GM23338 (cell line): ENCODE results near the gene CACNB2.

Source experiments
- CREB1 ChIP-seq: fragments of 250-450 bp; sonication (Bioruptor Pico); IDR thresholded peaks from 2 replicates; pipeline ENCODE4 v1.5.0; 2020; ENCODE audit warnings: low read depth, mild to moderate bottlenecking, moderate library complexity
- CTCF ChIP-seq, 2 experiments: fragments of 200-600 bp in 1 of 2; sonication (generic) in 1 of 2; conservative IDR thresholded peaks; 2 replicates each; pipeline versions ENCODE4 v1.5.1 to v1.6.1; 2016 to 2017; ENCODE audit warnings: antibody characterized with exemption in 2 of 2, low read depth in 2 of 2, mild to moderate bottlenecking in 2 of 2, moderate library complexity in 1 of 2
- ETS1 ChIP-seq: IDR thresholded peaks from 2 replicates; pipeline ENCODE4 v1.6.1; 2016; ENCODE audit warnings: antibody characterized with exemption
- EZH2 ChIP-seq: fragments of 200-600 bp; sonication (generic); IDR thresholded peaks from one replicate; pipeline ENCODE4 v1.8.0; 2017; ENCODE audit warnings: antibody characterized with exemption, mild to moderate bottlenecking, low read depth; ENCODE audit not compliant: unreplicated experiment
- EZH2phosphoT487 ChIP-seq: fragments of 200-600 bp; sonication (generic); IDR thresholded peaks from one replicate; pipeline ENCODE4 v1.8.1; 2018; ENCODE audit warnings: antibody characterized with exemption; ENCODE audit not compliant: unreplicated experiment
- JUNB ChIP-seq: IDR thresholded peaks from one replicate; pipeline ENCODE4 v1.6.1; 2016; ENCODE audit warnings: antibody characterized with exemption; ENCODE audit not compliant: unreplicated experiment
- NANOG ChIP-seq: IDR thresholded peaks from 2 replicates; pipeline ENCODE4 v1.6.1; 2016; ENCODE audit warnings: antibody characterized with exemption, borderline replicate concordance
- POLR2AphosphoS5 ChIP-seq: IDR thresholded peaks from 2 replicates; pipeline ENCODE4 v1.6.1; 2016; ENCODE audit warnings: antibody characterized with exemption, low read depth
- REST ChIP-seq: IDR thresholded peaks from one replicate; pipeline ENCODE4 v1.6.1; 2018; ENCODE audit warnings: antibody characterized with exemption; ENCODE audit not compliant: unreplicated experiment
- STAT1 ChIP-seq: IDR thresholded peaks from one replicate; pipeline ENCODE4 v1.6.1; 2016; ENCODE audit warnings: antibody characterized with exemption; ENCODE audit not compliant: unreplicated experiment
- ZNF114 ChIP-seq: fragments of 250-450 bp; sonication (Bioruptor Pico); IDR thresholded peaks from 2 replicates; pipeline ENCODE4 v1.5.0; 2020; ENCODE audit warnings: mild to moderate bottlenecking, moderate library complexity
- ZNF331 ChIP-seq: fragments of 250-450 bp; sonication (Bioruptor Pico); IDR thresholded peaks from 2 replicates; pipeline ENCODE4 v1.5.0; 2020; ENCODE audit warnings: low read depth, mild to moderate bottlenecking, moderate library complexity
- ZNF462 ChIP-seq: fragments of 250-450 bp; sonication (Bioruptor Pico); IDR thresholded peaks from 2 replicates; pipeline ENCODE4 v1.5.0; 2020; ENCODE audit warnings: mild to moderate bottlenecking, moderate library complexity

GRCh38 chr10:18202680-18203460 is 62.6 kb downstream of the CACNB2 start:
- TF ChIP-seq CTCF (conservative IDR thresholded peaks at IDR 0.05; ENCODE audit: low read depth in 2 of 2) (no peak), ZNF462 (CRISPR knock-in tag) (no peak), JUNB (no peak), POLR2AphosphoS5 (no peak), EZH2 (no peak), REST (no peak), EZH2phosphoT487 (no peak), ZNF114 (CRISPR knock-in tag) (no peak), ETS1 (no peak), ZNF331 (CRISPR knock-in tag) (no peak), NANOG (no peak), CREB1 (no peak), STAT1 (no peak)
